DMS153 (cell line): ENCODE measurements around the gene PLEKHM2.

Experiments
- DNase-seq: peaks from one replicate; lab custom pipeline; 2025; lab: John Stamatoyannopoulos, UW

The PLEKHM2 gene

GRCh38 chr1:15758953-15759661, 75.0 kb downstream of the PLEKHM2 start:
- DNase-seq, result no peak

DNA sequence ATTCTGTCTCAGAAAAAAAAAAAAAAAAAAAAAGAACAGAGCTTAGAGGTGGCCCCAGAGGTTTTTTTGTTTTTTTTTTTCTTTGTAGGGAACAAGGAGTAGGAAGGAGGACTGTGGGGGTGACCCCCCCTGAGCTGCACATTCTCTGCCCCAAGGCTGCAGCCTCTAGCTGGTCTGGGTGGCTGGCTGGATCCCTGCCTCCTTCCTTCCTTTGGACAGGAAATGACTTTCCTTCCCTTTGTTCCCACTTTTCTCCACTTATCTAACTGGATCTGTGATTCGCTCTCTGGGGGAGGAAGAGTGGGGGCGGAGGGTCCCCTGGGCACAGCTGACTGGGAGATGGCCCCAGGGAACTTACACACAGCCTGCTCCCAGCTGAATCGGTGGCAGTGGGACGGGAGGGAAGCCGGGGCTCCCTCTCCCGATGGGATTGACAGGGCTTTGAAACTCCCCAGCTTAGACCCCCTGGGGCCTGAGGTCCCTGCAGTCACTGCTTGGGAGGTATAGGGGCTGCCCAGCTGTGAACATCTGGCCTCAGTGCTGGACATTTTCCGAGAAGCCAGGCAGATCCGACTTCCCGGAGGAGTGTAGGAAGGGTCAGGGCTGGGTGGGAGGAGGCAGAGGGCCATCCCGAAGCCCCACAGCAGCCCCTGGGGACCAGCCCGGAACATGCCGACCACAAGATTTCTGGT, 76.5 kb downstream of the PLEKHM2 start:
- DNase-seq, result no peak

DNA sequence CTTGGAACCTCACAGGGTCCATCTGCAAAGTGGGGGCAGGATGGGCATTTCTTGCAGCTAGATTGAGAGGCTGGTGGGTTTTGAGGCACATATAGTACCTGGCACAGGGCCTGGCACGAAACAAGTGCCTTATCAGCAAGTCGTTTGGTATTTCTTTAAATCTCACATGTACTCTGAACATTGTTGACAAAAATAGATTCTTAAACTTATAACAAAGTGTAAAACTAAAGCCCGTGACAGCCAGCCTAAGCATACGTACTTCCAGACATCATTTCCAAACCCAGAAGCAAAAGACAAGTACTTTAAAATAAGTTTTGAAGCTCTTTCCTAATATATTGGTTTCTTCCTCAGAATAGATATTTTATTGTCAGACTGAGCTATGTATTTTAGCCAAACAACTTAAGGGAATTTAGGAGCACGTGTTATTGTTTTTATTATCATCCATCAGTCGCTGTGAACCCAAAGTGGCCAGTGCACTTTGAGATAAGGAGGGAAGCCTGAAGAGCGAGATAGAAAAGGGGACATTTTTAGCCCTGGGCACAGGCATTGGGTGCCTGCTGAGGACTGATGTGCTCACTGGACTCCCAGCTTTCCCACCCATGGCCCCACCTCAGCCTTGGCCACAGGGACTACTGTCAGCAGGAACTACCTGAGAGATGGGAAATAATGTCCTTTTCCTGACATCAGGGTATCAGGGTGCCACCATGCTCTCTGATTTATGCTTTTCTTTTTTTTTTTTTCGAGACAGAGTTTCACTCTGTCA, 77.4 kb downstream of the PLEKHM2 start:
- DNase-seq, result no peak

DNA sequence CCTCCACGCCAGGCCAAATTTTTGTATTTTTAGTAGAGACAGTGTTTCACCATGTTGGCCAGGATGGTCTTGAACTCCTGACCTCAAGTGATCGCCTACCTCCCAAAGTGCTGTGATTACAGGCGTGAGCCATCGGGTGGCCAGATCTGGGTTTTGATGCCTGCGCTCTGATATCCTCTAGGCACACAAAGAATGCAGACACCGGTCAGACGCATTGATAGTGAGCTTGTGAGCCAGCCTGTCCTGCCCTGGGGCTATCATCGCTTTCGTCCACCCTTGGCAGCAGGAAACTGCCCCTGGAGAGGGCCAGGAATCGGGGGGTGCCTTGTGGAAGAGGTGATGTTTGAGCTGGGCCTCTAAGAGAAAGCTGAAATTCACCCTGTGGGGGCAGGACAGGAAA, 78.4 kb downstream of the PLEKHM2 start:
- DNase-seq, result no peak

DNA sequence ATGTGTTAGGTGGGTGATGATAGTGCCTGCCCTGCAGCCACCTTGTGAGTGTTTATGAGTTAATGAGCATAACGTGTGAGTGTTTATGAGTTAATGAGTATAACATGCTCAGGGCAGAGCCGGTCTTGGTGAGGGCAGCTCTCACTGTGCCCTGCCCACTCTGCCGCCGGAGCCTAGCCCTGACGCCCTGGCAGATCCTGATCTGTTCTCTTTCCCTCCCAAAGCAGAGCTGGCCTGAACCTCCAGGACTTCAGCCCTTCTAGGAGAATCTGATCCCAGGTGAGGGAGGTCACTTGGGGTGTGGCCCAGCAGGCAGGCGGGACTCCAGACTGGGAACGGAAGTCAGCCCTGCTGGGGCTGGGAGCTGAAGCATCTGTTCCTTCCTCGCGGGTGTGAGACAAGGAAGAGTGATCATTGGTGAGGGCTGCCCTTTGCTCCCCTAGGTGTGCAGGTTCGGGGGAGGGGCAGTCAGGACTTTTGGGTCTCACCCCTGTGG, 80.2 kb downstream of the PLEKHM2 start:
- DNase-seq, result no peak

GRCh38 chr1:15764890-15765289, 80.8 kb downstream of the PLEKHM2 start:
- DNase-seq, result no peak

DNA sequence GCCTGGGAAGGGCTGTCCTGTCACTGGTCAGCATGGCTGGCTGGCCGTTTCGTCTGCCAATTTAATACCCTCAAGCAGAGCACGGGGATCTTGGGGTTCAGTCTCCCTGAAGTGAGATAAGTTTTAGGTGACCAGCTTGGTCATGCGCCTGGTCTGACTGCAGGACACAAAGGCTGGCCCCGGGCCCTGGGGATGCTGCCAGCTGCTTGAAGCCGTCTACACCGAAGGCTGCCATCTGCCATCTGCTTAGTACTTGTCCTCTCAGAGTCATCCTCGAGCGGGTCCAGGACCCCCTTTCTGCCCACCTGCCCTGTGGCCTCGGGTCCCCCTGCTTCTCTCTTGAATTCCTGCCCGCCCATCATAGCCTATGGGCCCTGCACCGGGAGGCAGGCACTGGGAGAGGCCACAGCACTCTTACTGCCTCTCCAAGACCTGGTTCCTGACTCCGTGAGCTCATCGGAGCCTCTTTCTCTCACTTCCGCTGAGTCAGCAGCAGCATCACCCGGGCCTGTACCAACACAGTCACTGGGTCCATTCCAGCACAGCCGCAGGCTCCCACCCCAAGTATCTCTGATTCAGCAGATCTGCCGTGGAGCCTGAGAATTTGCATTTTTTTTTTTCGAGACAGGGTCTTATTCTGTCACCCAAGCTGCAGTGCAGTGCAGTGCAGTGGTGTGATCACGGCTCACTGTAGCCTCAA, 81.5 kb downstream of the PLEKHM2 start:
- DNase-seq, result no peak

- no peak for DNase-seq
Observed at GRCh38 chr1:15767941-15768340, 83.8 kb downstream of the PLEKHM2 start.

DNA sequence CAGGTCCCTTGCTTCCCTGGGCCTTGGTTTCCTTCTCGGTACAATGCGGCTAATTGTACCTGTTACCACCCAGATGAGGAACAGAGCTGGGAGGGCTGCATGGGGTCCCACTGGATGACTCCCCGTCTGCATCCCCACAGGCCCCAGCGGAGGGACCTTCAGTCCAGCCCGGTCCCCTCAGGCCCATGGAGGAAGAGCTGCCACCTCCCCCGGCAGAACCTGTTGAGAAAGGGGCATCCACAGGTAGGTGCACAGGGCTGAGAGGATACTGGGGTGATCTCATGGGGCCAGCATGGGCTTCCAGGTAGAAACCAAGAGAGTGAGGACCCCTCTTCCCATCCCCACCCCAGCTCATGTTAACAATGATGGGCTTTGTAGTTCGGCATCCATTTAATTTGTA, 84.3 kb downstream of the PLEKHM2 start:
- DNase-seq, result no peak

DNA sequence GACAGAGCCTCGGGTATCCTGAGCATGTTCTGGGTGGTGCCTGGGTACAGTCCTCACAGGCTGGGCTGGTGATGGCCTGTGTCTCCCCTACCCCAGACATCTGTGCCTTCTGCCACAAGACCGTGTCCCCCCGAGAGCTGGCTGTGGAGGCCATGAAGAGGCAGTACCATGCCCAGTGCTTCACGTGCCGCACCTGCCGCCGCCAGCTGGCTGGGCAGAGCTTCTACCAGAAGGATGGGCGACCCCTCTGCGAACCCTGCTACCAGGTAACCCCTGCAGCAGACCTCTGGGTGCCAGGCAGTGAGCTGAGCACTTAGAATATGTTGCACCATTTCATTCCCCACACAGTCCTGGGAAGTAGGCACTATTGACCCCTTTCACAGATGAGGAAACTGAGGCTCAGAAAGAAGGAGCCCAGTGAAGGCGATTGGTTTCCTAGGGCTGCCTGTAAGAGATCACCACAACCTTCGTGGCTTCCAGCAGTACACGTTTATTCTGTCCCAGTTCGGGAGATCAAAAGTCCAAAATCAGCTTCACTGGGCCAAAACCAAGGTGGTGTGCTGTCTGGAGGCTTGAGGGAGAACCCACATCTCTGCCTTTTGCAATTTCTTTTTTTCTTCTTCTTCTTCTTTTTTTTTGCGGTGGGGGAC, 86.3 kb downstream of the PLEKHM2 start:
- no peak for DNase-seq

- no peak for DNase-seq
Observed at GRCh38 chr1:15771836-15772515, 87.9 kb downstream of the PLEKHM2 start.

DNA sequence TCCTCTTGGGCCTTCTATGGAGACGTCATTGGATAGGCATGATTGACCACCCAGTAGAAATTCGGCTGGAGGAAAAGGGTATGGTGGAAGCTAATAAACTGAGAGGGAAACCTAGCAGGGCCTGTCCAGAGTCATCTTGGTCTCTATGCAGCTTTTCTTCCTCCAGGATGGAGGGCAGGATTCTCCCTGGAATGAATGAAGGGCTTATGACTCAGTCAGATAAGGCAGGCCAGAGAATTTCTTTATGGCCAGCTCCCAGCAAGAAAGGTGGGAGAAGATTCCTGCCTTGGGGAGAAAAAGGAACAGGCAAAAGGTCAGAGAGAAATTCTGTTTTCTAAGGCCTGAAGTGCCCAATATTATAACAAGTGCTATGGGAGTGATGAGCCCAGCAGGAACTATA, 91.6 kb downstream of the PLEKHM2 start:
- DNase-seq, result no peak

DNA sequence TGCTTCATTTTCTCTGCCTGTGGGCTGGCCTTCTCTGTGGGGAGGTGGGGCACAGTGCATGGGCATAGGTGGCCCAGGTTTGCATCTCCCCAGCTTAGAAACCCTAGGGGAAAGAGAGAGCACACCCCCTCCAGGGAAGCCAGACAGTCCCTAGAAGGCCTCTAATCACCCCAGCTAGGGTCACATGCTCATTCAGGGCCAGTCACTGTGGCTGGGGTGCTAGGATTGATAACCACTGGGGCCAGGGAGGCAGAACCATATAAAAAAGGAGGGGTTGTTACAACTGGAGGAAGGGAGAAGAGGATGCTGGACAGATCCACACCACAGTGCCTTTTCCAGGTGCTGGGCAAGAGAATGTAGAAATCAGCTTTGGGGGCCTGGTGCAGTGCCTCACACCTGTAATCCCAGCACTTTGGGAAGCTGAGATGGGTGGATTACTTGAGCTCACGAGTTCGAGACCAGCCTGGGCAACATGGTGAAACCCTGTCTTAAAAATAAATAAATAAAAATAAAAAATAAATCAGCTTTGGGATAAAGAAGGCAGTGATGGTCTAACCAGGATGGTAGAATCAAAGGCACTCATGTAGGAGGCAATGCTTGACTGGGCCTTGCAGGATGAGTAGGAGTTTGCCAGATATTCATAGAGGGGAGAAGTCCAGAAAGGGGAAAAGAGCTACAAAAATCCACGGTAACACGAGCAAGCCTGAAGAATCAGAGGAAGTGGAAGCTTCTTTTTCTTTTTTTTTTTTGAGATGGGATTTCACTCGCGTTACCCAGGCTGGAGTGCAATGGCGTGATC, 94.0 kb downstream of the PLEKHM2 start:
- DNase-seq, result no peak
